ENCODE measurements around the gene IGF2. TPM values are rescaled to one million over a fixed set of nuclear protein-coding genes. Genes with fewer than 3 reads are reported as not detected.

Gene IGF2
- total RNA-seq, 1 donor from 2014 or later, result 87.7 TPM

DNA sequence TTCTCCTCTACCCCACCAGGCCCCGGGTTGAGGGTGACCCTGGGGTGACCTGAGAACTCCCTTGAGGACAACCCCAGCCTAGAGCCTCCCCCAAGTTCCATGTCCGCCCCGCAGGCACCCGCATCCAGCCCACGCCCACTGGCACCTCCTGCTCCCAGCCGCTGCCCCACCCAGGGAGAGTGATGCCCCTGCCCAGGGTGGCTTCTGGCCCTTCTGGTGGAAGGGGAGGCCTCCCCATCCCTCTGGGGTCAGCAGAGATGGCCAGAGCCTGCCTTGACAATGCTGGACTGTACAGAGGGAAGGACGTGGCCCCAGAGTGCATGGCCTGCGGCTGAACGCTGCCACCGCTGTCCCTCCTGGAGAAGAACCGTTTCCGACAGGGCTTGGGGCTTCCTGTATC is 33.5 kb upstream of the IGF2 start:
- DNase-seq (ENCODE audit: low spot score), result no peak
- intact Hi-C loops (cut with DNase I), result no loop called here

DNA sequence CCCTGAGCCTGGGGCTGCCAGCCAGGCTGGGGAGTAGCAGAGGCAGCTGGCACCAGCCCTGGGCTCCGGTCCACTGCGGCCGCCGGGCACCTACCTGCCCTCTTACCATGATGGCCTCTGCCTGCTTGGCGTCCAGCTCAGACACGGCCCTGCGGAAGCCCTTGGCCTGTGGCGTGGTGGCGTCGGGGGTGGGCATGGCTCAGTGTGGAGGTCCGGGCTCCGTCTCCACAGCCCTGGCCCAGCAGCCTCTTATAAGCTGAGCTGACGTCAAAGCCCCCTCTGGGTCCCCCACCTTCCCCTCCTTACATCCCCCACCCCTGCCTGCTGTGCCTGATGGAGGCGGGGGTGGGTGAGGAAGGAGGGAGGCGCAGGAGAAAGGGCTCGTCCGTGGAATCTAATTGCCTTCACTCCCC is 32.4 kb upstream of the IGF2 start, which contains the start of gene TH:
TH (minus strand) TSS at position 225 of the 413 bp plus-strand sequence; CDS start at position 196, 29 bp downstream.
- no peak for DNase-seq (ENCODE audit: low spot score)
- intact Hi-C loops (cut with DNase I), result no loop called here

DNA sequence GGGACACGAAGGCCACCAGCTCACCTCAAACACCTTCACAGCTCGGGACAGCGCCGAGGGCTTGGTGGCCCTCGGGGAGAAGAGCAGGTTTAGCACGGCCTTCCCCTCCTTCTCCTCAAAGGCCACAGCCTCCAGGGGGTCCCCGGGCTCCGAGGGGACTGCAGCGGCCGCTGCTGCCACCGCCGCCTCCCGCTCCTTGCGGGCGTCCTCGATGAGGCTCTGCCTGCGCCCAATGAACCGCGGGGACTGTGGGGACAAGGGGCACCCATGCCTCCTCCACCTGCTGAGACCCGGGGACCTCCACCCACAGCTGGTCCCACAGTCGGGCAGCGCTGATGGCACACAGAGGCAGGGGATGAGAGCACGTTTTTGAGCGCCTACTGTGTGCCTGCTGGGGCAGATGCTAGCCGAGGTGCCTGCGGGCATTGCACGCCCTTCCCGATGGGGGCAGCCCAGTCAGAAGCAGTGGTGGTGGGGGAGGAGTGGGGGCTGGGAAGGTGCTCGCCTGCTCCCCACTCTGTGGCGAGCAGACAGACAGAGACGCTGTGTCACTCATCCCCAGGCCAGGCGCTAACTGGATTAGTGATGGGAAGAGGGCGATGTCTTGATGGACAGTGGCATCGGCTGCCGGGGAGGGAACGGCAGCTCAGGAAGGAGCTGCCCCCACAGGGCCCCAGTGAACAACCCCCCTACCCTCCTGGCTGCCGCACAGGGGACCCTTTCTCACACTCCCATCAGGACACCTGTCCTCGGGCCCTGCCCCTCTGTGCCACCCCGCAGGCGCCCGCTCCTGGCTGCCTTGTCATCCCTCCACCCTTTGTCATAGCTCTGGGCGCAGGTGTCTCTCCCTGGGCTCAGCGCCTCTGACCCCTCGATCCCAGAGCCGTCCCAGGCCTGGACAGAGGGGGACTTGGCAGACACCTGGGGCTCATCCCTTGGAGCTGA is 30.7 kb upstream of the IGF2 start:
- no peak for DNase-seq (ENCODE audit: low spot score)
- intact Hi-C loops (cut with DNase I), result no loop called here

DNA sequence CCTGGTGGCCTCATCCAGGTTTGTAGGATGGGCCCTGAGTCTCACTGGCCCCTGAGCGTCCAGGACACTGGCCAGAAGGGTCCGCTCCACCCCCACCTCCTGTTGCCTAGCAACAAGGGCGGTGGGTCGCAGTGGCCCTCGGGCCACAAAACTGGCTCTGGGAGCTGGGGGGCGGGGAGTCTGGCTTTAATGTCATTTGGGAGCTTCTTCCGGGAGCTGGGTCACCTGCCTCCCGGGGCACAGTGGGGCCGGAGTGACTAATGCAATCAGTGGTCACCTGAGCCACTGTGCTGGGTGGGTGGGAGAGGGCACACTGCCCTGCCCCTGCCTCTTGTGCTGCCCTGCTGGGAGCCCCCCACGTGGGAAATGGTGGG is 29.8 kb upstream of the IGF2 start:
- DNase-seq (ENCODE audit: low spot score), result no peak
- intact Hi-C loops (cut with DNase I), result no loop called here

DNA sequence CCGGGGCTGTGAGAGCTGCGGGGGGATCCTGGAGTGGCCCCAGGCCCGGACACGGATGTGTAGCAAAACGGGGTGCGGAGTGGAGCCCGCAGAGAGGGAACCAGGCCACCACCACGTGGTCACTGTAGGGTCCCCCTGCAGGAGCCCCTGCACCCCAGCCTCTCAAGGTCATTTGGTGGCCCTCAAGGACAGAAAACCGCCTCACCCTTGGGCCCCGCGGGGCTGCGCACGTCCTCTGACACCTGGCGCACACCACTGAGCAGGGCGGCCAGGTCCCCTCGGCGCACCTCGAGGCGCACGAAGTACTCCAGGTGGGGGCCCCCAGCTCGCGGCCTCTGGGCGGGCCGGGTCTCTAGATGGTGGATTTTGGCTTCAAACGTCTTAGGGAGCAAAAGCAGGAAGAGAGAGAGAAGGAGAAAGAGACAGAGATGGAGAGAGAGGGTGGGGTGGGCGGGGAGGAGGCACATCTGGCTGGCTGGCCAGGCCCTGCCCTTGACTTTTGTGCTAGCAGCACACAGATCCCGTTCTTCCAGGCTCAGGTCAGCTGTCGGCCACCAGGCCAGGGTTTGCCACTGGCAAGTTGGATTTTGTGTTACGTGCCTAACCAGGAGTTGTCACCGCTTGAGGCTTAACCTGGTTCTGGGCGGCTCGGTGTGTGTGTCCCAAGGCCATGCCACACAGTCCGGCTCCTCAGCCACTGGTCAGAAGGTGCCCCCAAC is 29.3 kb upstream of the IGF2 start:
- no peak for DNase-seq (ENCODE audit: low spot score)
- intact Hi-C loops (cut with DNase I), result no loop called here

DNA sequence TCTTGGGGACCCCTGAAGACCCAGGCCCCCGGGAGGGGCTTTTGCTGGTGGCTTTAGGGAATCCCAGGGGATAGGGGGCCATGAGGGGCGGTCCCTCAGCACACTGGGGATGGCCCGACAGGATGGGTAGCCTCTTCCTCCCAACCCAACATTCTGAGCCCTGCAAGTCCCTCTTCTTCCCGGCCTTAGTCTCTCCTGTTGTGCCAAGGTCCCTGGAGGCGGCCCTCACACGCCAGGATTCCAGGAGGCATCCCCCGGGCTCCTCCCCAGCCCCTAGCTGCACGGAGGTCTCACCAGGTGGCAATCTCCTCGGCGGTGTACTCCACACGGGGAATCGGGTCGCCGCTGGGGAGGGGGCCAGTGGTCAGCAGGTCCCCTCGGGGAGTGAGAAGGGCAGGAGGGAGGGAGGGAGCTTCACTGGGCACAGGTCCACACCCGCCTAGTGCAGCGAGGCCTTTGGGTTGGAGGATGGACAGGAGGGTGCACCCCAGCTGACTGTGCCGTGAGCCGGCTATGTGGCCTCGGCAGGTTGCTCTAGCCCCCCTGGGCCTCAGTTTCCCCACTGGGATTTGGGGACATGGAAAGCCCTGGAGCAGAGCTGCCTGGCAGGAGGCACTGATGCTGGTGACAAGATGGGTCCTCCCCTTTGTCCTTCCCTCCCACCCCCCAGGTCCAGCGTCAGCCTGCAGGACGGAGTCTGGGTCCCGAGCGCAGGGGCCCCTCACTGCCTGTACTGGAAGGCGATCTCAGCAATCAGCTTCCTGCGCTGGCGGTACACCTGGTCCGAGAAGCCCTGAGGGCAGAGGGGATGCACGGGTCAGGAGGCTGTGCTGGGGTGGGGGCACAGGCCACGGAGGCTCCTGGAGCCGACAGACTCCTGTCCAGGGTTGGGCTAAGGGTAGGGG is 28.2 kb upstream of the IGF2 start:
- intact Hi-C loops (cut with DNase I), result no loop called here
- DNase-seq (ENCODE audit: low spot score), result no peak

DNA sequence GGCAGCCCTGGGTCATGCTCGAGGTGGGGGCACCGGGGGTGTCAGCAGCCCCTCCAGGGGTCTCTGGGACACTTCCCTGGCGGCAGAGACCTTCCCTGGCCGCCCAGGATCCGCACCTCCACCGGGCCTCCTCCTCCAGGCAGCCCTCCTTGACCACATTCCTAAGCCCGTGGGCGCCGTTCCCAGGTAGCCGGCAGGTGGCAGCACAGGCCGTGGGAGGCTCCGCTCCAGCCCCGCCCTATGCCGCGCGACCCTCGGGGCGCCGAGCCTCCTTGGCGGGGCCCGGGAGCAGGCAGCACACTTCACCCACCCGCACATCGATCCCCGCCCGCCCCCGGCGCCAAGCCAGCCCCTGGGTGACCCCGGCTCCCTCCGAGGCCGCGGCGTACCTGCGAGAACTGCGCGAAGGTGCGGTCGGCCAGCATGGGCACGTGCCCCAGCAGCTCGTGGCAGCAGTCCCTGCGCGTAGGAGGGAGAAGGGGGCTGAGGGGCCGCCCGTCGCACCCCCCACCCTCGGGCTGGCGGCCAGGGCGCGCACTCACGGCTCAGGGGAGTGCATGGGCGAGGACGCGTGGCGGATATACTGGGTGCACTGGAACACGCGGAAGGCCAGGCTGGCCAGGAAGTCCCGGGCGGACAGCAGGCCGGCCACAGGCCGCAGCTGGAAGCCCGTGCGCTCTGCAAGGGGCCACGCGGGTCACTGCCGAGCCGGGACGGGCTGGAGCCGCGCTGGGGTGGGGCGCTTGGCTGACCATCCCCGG is 27.1 kb upstream of the IGF2 start:
- DNase-seq (ENCODE audit: low spot score), result no peak
- intact Hi-C loops (cut with DNase I), result no loop called here

DNA sequence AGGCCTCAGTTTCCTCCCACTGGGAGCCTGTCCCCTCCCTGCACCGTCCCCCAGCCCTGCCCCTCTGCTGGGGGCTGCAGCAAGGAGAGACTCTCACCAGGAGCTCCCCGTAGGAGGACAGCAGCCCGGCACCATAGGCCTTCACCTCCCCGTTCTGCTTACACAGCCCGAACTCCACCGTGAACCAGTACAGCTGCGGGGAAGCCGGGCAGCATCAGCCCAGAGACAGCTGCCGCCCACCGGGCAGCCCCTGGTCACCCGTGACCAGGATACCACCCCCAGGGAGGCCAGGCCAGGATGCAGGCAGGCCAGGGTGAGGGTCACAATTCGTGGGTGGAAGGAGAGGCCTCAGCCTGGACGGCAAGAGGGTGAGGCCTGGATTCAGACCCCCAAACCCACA is 26.4 kb upstream of the IGF2 start:
- DNase-seq (ENCODE audit: low spot score), result no peak
- intact Hi-C loops (cut with DNase I), result no loop called here

DNA sequence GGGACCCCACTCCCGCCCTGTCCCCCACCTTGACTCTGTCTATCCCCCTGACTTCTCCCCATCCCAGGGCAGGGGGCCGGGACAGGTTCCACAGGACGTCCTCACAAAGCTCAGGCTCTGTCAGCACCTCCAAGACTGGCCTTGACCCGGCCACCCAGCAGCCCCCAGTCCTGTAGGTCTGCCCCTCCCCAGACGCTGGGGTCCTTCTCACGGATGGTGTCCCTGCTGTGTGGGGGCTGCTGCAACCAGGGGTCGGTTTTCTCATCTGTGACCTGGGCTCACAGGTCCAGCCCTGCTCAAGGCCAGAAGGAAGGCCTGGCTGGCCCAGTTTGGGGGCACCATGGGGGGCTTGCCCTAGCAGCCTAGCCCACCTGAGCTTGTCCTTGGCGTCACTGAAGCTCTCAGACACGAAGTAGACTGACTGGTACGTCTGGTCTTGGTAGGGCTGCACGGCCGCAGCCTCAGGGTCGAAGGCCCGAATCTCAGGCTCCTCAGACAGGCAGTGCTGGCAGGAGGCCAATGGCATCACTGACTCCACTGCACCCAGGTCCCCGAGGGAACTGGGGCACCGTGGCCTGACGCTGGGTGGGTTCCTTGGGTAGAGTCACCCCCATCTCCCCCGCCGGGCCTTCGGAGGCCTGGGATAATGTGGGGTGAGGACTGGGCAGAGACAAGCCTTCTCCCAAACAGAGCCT is 25.8 kb upstream of the IGF2 start:
- no peak for DNase-seq (ENCODE audit: low spot score)
- intact Hi-C loops (cut with DNase I), result no loop called here

DNA sequence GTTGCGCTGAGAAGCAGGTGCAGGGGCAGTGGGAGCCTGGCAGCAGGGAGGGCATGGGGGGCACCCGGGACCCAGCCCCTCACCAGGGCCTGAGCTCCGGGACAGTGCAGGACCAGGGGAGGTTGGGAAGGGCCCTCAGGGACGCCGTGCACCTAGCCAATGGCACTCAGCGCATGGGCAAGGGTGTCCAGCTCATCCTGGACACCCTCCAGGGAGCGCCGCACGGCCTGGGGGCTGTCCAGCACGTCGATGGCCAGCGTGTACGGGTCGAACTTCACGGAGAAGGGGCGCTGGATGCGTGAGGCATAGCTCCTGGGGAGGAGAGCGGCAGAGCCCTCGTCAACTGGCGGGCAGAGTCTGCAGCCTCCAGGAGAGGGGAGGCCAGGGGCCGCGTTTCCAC is 24.9 kb upstream of the IGF2 start:
- intact Hi-C loops (cut with DNase I), result no loop called here
- no peak for DNase-seq (ENCODE audit: low spot score)

DNA sequence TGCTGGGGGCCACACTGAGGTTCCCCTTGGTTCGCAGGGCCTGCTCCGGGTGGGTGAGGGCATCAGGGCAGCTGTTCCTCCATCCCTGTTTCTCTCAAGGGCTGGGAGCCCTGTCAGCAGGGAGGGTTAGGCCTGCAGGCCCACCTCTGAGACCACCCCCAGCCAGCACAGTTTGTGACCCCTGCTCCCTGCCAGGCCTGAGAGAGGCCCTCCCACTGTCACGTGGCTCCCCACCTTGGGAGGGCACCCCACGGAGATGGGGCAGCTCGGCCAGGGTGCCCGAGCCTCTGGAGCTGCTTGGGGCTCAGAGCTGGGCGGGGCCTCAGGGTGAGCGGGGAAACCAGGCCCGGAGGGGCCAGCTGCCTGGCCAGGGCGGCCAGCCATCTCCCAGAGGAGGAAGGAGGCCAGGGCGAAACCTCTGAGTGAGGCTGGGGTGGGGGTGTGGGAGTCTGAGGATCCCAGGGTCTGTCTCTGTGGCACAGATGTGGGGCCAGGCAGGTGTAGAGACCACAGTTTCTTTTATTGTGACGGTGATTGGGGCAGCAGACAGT is 24.3 kb upstream of the IGF2 start:
- no peak for DNase-seq (ENCODE audit: low spot score)
- intact Hi-C loops (cut with DNase I), result no loop called here

DNA sequence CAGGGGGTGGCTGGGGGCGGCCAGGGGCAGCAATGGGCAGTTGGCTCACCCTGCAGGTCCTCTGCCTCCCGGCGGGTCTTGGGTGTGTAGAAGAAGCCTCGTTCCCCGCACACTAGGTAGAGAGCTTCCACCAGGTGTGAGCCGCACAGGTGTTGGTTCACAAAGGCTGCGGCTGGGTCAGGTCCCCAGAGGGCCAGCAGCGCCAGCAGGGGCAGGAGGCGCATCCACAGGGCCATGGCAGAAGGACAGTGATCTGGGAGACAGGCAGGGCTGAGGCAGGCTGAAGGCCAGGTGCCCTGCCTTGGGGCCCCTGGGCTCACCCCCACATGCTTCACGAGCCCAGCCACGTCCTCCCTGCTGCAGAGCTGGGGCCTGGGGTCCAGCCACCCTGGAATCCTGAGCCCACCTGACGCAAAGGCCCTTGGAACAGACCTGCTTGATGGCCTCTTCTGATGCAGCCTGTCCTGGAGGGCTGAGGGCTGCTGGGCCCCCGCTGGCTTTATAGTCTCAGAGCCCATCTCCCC is 21.6 kb upstream of the IGF2 start, which contains the start of gene INS:
INS (minus strand) TSS at position 474 of the 524 bp plus-strand sequence; CDS start at position 236, 238 bp downstream.
- no peak for DNase-seq (ENCODE audit: low spot score)
- intact Hi-C loops (cut with DNase I), result no loop called here

DNA sequence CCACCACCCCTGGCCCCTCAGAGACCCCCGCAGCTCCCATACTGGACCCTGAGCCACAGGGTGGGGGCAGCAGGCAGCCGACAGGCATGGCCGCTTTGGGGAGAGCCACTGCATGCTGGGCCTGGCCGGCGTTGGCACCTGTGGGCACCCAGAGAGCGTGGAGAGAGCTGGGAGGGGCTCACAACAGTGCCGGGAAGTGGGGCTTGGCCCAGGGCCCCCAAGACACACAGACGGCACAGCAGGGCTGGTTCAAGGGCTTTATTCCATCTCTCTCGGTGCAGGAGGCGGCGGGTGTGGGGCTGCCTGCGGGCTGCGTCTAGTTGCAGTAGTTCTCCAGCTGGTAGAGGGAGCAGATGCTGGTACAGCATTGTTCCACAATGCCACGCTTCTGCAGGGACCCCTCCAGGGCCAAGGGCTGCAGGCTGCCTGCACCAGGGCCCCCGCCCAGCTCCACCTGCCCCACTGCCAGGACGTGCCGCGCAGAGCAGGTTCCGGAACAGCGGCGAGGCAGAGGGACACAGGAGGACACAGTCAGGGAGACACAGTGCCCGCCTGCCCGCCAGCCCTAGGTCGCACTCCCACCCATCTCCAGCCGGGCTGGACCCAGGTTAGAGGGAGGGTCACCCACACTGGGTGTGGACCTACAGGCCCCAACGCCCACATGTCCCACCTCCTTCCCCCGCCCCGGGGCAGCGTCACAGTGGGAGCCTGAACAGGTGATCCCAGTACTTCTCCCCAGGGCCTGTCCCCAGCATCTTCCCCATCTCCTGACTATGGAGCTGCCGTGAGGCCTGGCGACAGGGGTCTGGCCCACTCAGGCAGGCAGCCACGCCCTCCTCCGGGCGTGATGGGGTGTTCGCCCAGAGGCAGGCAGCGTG is 20.6 kb upstream of the IGF2 start:
- no peak for DNase-seq (ENCODE audit: low spot score)
- intact Hi-C loops (cut with DNase I), result no loop called here

DNA sequence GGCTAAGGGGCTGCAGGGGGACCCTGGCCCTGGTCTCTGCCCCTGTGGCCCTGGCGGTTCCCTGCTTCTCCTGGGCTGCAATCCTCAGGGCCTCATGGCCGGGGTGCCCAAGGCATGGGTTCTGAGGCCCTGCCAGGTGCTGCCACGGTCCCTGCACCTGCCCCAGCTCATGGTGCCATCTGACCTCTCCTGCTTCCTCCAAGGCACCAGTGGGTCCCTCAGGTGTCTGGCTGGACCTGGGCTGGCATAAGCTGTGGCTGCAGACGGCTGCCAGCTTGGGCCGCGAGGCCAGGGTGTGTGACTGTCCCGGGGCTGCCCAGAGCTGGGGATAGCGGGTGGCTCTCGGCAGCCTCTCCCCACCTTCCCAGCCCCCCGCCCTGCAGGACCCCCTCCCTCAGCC is 19.8 kb upstream of the IGF2 start:
- DNase-seq (ENCODE audit: low spot score), result no peak
- intact Hi-C loops (cut with DNase I), result no loop called here

DNA sequence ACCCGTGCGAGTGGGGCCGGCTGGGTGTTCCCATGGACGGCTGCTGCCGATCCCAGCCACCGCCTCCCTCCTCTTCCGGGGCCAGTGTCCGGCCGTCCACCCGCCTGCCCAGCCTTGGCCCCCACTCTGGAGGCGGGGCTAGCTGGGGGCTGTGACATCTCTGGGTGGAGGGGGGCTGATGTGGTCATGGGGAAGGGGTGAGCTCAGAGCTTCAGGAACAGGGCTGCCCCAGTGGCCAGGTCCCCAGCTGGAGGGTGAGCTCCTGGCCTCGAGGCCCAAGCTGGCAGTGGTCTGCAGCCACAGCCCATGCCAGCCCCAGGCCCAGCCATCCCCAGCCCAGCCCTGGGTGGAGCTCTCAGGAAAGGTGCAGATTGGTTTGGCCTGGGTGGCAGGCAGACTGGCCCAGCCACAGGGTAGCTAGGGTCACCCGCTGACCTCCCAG is 19.1 kb upstream of the IGF2 start:
- intact Hi-C loops (cut with DNase I), result no loop called here
- DNase-seq (ENCODE audit: low spot score), result no peak

DNA sequence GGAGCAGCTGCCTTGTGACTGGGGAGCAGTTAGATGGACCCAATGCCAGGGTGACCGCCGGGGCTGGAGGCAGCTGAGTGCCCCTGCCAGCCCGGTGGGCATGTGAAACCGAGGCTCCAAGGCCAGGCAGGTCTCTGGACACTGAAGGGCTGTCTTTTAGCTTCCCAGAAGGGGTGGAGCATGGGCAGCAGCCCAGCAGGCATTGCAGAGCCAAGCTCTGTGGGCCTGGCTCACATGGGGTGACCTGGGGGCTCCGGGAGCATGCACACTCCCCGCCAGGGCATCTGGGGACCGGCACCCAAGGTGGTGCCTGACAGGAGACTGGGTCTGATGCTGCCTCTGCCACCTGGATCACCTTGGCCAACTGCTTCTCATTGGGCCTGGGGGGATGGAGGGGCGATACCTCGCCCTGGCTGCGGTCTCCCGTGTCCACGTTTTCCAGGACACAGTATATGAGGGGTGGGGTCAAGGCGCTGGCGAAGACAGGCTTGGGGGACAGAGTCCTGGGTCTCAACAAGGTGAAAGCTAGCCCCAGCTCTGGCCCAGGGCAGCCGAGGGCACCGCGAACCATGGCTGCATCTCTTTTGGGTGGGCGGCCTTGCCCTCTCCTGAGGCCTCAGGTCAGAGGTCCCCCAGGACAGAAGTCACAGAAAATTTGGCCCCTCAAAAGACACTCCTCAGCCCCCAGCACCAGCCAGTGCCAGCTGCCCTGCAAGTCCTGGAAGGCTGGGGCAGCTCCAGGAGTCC is 18.3 kb upstream of the IGF2 start:
- intact Hi-C loops (cut with DNase I), result loop anchor here (2.0 kb wide), 1 partner anchor 463 kb away; no protein-coding TSS in a partner anchor
- DNase-seq (ENCODE audit: low spot score), result no peak

All from cardiac septum (tissue), 1 donor.